ENCODE results near the gene PRPH. TPM values are rescaled to one million over a fixed set of nuclear protein-coding genes. Genes with fewer than 3 reads are reported as not detected.
A peak's percentile ranks its signal among the peaks of the same experiment; 100 is the strongest.

The PRPH gene
- total RNA-seq, 1 experiment from 2014 or later: not detected

DNA sequence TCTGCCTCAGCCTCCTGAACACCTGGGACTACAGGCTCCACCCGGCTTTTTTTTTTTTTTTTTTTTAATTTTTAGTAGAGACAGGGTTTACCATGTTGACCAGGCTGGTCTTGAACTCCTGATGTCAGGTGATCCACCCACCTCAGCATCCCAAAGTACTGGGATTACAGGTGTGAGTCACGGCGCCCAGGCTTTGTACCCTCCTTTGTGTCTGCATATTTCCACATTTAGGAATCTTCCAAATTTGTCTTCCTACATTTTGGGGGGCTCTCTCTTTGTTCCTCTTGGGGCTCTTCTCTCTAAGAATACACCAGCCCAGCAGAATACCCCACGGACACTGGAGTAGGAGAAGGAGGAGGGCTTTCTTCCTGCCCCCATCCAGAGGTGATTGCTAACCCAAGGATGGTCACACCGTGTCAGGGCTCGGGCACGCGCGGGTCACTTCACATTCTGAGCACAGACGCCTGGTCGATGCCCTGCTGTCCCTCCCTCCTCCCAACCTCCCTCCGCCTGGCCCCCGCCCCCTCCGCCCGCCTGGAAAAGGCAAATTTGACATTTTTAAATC, 49.6 kb downstream of the PRPH start:
- ChIA-PET POLR2A (ENCODE audit: low non-redundant PET) (no interaction called here), CTCF (no interaction called here)

DNA sequence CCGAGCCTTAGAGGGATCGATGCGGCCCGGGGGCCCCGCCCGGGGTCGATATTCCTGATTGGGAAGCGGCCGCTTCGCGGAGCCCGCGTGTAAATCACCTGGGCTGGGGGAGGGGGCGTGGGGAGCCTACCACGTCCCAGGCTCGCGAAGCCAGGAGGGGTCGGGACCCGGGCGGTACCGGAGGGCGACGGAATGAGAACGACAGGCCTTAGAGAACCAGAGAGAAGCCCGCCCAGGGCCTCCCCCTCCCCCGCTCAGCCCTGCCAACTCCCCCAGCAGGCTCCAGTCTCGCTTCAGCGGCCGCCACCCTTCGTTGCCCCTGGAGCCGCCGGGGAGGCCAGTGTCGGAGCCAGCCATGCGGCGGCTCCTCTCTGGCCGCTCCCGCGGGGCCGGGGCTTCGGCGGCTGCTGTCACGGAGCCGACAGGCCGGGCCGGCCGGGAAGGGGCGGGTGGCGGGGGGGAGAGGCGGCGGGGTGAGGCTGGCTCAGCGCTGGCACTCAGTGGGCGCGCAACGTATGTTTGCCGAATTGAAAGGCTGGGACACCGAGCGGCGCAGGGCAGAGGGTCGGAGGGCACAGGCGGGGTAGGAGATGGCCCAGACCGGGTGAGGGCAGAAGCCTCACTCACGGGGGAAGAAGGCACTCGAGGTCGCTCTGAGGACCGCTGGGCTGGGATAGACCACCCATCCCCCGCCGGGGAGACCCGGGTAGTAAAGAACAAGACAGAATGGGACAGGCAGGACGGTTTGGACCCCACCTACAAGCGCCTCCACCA, 50.3 kb downstream of the PRPH start:
- Histone ChIP-seq H3K27ac (ENCODE audit: low read depth, low read length, poor library complexity, severe bottlenecking) (no peak overlapping the region), H3K4me3 (ENCODE audit: low read depth, low read length, poor library complexity, severe bottlenecking) (peak overlapping the region; percentile 51), H3K9me3 (ENCODE audit: low read depth, low read length, poor library complexity, severe bottlenecking) (no peaks in the 10 kb centered on the region), H3K27me3 (replicated peaks; ENCODE audit: insufficient read depth, low read depth, low read length, poor library complexity) (peaks cover 14% of the 10 kb centered on the region), H3K36me3 (ENCODE audit: insufficient read depth, low read length, poor library complexity, severe bottlenecking) (no peaks in the 10 kb centered on the region), H3K4me1 (ENCODE audit: insufficient read depth, low read length, poor library complexity, severe bottlenecking) (peaks cover 37% of the 10 kb centered on the region)
- intact Hi-C loops (cut with micrococcal nuclease; ENCODE audit: unreplicated experiment): no loop called here
- no TSS peak for BruUV-seq (replicated peaks)
- TF ChIP-seq CTCF (conservative IDR thresholded peaks at IDR 0.05; ENCODE audit: low read depth, low read length) (no peak), EZH2 (IDR thresholded peaks at IDR 0.05; ENCODE audit: borderline replicate concordance, low read depth, low read length, poor library complexity, severe bottlenecking) (peak; percentile 6)
- DNase-seq (ENCODE audit: low spot score): peak; percentile 50
- ChIA-PET CTCF (no interaction called here), POLR2A (ENCODE audit: low non-redundant PET) (no interaction called here)

More for the DNA sequence above, 49.6 kb downstream of the PRPH start:
- no peak overlapping the region for H3K27ac ChIP-seq (ENCODE audit: low read depth, low read length, poor library complexity, severe bottlenecking)
- no peaks in the 10 kb centered on the region for H3K9me3 ChIP-seq (ENCODE audit: low read depth, low read length, poor library complexity, severe bottlenecking)
- TF ChIP-seq CTCF (conservative IDR thresholded peaks at IDR 0.05; ENCODE audit: low read depth, low read length) (no peak), EZH2 (IDR thresholded peaks at IDR 0.05; ENCODE audit: borderline replicate concordance, low read depth, low read length, poor library complexity, severe bottlenecking) (no peak)
- peaks cover 14% of the 10 kb centered on the region for H3K27me3 ChIP-seq (replicated peaks; ENCODE audit: insufficient read depth, low read depth, low read length, poor library complexity)
- BruUV-seq (replicated peaks): no TSS peak
- H3K4me3 ChIP-seq (ENCODE audit: low read depth, low read length, poor library complexity, severe bottlenecking): peak overlapping the region; percentile 51
- DNase-seq (ENCODE audit: low spot score): no peak
- intact Hi-C loops (cut with micrococcal nuclease; ENCODE audit: unreplicated experiment): no loop called here
- peaks cover 39% of the 10 kb centered on the region for H3K4me1 ChIP-seq (ENCODE audit: insufficient read depth, low read length, poor library complexity, severe bottlenecking)
- H3K36me3 ChIP-seq (ENCODE audit: insufficient read depth, low read length, poor library complexity, severe bottlenecking): no peaks in the 10 kb centered on the region

DNA sequence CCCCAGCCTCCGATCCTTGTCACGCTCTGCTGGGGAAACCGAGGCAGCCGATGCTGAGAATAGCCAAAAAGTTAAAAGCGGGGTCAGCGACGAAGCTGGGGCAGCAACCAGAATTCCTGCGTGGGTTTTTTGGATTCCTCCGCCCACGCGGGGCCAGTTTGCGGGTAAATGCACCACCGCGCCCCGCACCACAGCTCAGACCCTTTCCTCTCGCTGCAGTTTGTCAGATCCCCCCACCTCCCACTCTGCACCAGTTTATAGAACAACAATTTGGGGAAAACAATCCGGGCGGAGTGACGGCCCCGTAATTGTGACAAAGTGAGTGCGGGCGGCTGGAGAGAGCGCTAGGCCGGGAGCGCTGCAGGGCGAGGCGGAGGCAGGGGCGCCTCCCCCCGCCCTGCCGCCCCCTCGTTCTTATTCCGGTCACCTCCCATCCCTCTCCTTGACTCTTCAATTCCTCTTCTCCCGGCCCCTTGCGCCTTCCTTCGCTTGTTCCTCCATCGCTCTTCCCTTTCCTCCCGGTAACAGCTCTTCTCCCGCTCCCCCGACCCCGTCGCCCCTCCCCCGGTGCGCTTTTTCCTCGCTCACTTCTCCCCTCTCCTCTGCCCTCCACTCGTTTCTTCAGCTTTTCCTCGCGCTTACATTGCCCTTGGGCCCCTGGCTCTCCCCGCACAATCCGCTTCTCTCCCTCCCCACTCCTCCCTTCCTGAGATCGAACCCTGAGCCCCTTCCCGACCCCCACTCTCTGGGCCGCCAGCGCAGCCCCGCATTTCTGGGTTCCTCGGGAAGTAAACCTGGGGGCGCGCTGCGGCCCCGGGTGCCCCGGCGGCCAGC, 51.1 kb downstream of the PRPH start:
- no peak overlapping the region for H3K27ac ChIP-seq (ENCODE audit: low read depth, low read length, poor library complexity, severe bottlenecking)
- peaks cover 37% of the 10 kb centered on the region for H3K4me1 ChIP-seq (ENCODE audit: insufficient read depth, low read length, poor library complexity, severe bottlenecking)
- intact Hi-C loops (cut with micrococcal nuclease; ENCODE audit: unreplicated experiment): loop anchor here (2.0 kb wide), 1 partner anchor 57 kb away; no protein-coding TSS in a partner anchor
- H3K36me3 ChIP-seq (ENCODE audit: insufficient read depth, low read length, poor library complexity, severe bottlenecking): no peaks in the 10 kb centered on the region
- ChIA-PET CTCF (interaction anchor here (0.6 to 0.9 kb wide), 3 partner anchors 15 to 139 kb away, joined by 3 to 6 read pairs (median 3); no protein-coding TSS in a partner anchor), POLR2A (ENCODE audit: low non-redundant PET) (no interaction called here)
- H3K9me3 ChIP-seq (ENCODE audit: low read depth, low read length, poor library complexity, severe bottlenecking): no peaks in the 10 kb centered on the region
- no peak for TF ChIP-seq CTCF (conservative IDR thresholded peaks at IDR 0.05; ENCODE audit: low read depth, low read length)
- TF ChIP-seq EZH2 (IDR thresholded peaks at IDR 0.05; ENCODE audit: borderline replicate concordance, low read depth, low read length, poor library complexity, severe bottlenecking): no peak
- DNase-seq (ENCODE audit: low spot score): no peak
- H3K27me3 ChIP-seq (replicated peaks; ENCODE audit: insufficient read depth, low read depth, low read length, poor library complexity): peaks cover 14% of the 10 kb centered on the region
- peak overlapping the region; percentile 51 for H3K4me3 ChIP-seq (ENCODE audit: low read depth, low read length, poor library complexity, severe bottlenecking)
- BruUV-seq (replicated peaks): no TSS peak

All from A673 (cell line).